T-helper 2 cell (primary cell): ENCODE measurements around the gene FBXW5.

Experiments
- DNase-seq, 5 experiments: peaks; one replicate each; pipeline versions ENCODE4 v3.0.0 to v3.0.0-alpha.2; 2012 to 2022

Gene FBXW5

GRCh38 chr9:136949239-136949816 is 4.8 kb upstream of the FBXW5 start:
- peak in 1 of 5 experiments; percentile 3 for DNase-seq

GRCh38 chr9:136947955-136948510 is 3.5 kb upstream of the FBXW5 start:
- peak in 1 of 5 experiments; percentile 4 for DNase-seq

GRCh38 chr9:136947028-136947891 is 2.7 kb upstream of the FBXW5 start:
- DNase-seq: no peak

- peak in 1 of 5 experiments; percentile 2 for DNase-seq
Measured at GRCh38 chr9:136946228-136947027, 1.9 kb upstream of the FBXW5 start.

- DNase-seq: no peak
Measured at GRCh38 chr9:136945333-136946227, 1.0 kb upstream of the FBXW5 start.

- DNase-seq: no peak
Measured at GRCh38 chr9:136944212-136944518, 373 bp downstream of the FBXW5 start.

- DNase-seq: peak in 2 of 5 experiments; percentile 22 to 49
Measured at GRCh38 chr9:136943291-136944211, 987 bp downstream of the FBXW5 start.

GRCh38 chr9:136942881-136943230 is 1.7 kb downstream of the FBXW5 start:
- DNase-seq: no peak

GRCh38 chr9:136942112-136942880 is 2.2 kb downstream of the FBXW5 start:
- no peak for DNase-seq

GRCh38 chr9:136941231-136942111 is 3.1 kb downstream of the FBXW5 start:
- DNase-seq: peak in 2 of 5 experiments; percentile 3 to 8

- DNase-seq: no peak
Measured at GRCh38 chr9:136940526-136941230, 3.9 kb downstream of the FBXW5 start.

GRCh38 chr9:136939996-136940525 is 4.5 kb downstream of the FBXW5 start:
- DNase-seq: no peak

- DNase-seq: no peak
Measured at GRCh38 chr9:136939431-136939995, 5.0 kb downstream of the FBXW5 start.

- DNase-seq: no peak
Measured at GRCh38 chr9:136937186-136938001, 7.1 kb downstream of the FBXW5 start.

- no peak for DNase-seq
Measured at GRCh38 chr9:136936645-136937170, 7.8 kb downstream of the FBXW5 start.

- no peak for DNase-seq
Measured at GRCh38 chr9:136935651-136936050, 8.9 kb downstream of the FBXW5 start.

GRCh38 chr9:136934277-136934676 is 10.3 kb downstream of the FBXW5 start:
- DNase-seq: no peak
